ENCODE measurements around the gene ANKRD40CL. TPM values are rescaled to one million over a fixed set of nuclear protein-coding genes. Genes with fewer than 3 reads are reported as not detected.

Gene ANKRD40CL
- polyA plus RNA-seq, 1 of the 3 experiments (the other 2 are of a cell fraction): not detected

- TF ChIP-seq, protein P1, sequence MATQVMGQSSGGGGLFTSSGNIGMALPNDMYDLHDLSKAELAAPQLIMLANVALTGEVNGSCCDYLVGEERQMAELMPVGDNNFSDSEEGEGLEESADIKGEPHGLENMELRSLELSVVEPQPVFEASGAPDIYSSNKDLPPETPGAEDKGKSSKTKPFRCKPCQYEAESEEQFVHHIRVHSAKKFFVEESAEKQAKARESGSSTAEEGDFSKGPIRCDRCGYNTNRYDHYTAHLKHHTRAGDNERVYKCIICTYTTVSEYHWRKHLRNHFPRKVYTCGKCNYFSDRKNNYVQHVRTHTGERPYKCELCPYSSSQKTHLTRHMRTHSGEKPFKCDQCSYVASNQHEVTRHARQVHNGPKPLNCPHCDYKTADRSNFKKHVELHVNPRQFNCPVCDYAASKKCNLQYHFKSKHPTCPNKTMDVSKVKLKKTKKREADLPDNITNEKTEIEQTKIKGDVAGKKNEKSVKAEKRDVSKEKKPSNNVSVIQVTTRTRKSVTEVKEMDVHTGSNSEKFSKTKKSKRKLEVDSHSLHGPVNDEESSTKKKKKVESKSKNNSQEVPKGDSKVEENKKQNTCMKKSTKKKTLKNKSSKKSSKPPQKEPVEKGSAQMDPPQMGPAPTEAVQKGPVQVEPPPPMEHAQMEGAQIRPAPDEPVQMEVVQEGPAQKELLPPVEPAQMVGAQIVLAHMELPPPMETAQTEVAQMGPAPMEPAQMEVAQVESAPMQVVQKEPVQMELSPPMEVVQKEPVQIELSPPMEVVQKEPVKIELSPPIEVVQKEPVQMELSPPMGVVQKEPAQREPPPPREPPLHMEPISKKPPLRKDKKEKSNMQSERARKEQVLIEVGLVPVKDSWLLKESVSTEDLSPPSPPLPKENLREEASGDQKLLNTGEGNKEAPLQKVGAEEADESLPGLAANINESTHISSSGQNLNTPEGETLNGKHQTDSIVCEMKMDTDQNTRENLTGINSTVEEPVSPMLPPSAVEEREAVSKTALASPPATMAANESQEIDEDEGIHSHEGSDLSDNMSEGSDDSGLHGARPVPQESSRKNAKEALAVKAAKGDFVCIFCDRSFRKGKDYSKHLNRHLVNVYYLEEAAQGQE (IDR thresholded peaks at IDR 0.05; ENCODE audit: low read depth, low read length): no peak
- TF ChIP-seq FOXM1 (IDR thresholded peaks at IDR 0.05; ENCODE audit: low read depth) (no peak), YY1 (IDR thresholded peaks at IDR 0.05; ENCODE audit: low read depth) (no peak), CHD2 (IDR thresholded peaks at IDR 0.05; ENCODE audit: low read length, partially characterized antibody) (no peak)
Measured at GRCh38 chr17:50792132-50792531, 24.8 kb upstream of the ANKRD40CL start (continued).

- H4K20me1 ChIP-seq (ENCODE audit: insufficient read depth): no peaks in the 10 kb centered on the region
- H3K36me3 ChIP-seq (replicated peaks in 1 of 2; ENCODE audit: control insufficient read depth in 1 of 2, insufficient read depth in 2 of 2, low read length in 1 of 2): no peaks in the 10 kb centered on the region
- no peak overlapping the region for H2AFZ ChIP-seq (ENCODE audit: low read depth)
- H3F3A ChIP-seq (replicated peaks; ENCODE audit: insufficient read depth): no peaks in the 10 kb centered on the region
- no peak overlapping the region for H3K9ac ChIP-seq
- ChIA-PET CTCF (interaction anchor here (0.7 to 1.3 kb wide), 4 partner anchors 9 to 244 kb away, joined by 3 to 4 read pairs (median 3); no protein-coding TSS in a partner anchor), POLR2A (no interaction called here)
- 80% methylated on average over 6 of the region's 6 CpGs for WGBS (ENCODE audit: low lambda C conversion rate)
- H3K79me2 ChIP-seq (ENCODE audit: insufficient read depth): no peaks in the 10 kb centered on the region
- H3K4me1 ChIP-seq (ENCODE audit: control insufficient read depth in 1 of 2, insufficient read depth in 2 of 2, low read depth in 1 of 2, low read length in 1 of 2): no peaks in the 10 kb centered on the region
- no peak overlapping the region for H3K4me2 ChIP-seq
- DNase-seq: no peak
- no peak overlapping the region for H3K4me3 ChIP-seq (ENCODE audit: low read depth in 2 of 2, low read length in 1 of 2)
- no peak for TF ChIP-seq POLR2AphosphoS5 (IDR thresholded peaks at IDR 0.05; ENCODE audit: low read depth, low read length)
- TF ChIP-seq, protein P2, sequence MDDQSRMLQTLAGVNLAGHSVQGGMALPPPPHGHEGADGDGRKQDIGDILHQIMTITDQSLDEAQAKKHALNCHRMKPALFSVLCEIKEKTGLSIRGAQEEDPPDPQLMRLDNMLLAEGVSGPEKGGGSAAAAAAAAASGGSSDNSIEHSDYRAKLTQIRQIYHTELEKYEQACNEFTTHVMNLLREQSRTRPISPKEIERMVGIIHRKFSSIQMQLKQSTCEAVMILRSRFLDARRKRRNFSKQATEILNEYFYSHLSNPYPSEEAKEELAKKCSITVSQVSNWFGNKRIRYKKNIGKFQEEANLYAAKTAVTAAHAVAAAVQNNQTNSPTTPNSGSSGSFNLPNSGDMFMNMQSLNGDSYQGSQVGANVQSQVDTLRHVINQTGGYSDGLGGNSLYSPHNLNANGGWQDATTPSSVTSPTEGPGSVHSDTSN (IDR thresholded peaks at IDR 0.05): no peak
- TF ChIP-seq EP300 (IDR thresholded peaks at IDR 0.05; ENCODE audit: borderline replicate concordance in 1 of 2, low read depth in 1 of 2, low read length in 1 of 2): no peak
- TF ChIP-seq RCOR1 (IDR thresholded peaks at IDR 0.05; ENCODE audit: low read length): no peak
- no peak for TF ChIP-seq FOXJ3 (CRISPR knock-in tag; IDR thresholded peaks at IDR 0.05)
- TF ChIP-seq, protein P3, sequence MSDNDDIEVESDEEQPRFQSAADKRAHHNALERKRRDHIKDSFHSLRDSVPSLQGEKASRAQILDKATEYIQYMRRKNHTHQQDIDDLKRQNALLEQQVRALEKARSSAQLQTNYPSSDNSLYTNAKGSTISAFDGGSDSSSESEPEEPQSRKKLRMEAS (IDR thresholded peaks at IDR 0.05; ENCODE audit: low read depth): no peak
- no peak for TF ChIP-seq NFIC (IDR thresholded peaks at IDR 0.05; ENCODE audit: borderline replicate concordance)
- no peak for TF ChIP-seq TCF12 (IDR thresholded peaks at IDR 0.05)
- no peak for TF ChIP-seq SMC3 (IDR thresholded peaks at IDR 0.05; ENCODE audit: low read depth, low read length)
- TF ChIP-seq YY1 (IDR thresholded peaks at IDR 0.05; ENCODE audit: low read depth): no peak
- no peak for TF ChIP-seq MEF2A (IDR thresholded peaks at IDR 0.05; ENCODE audit: borderline replicate concordance, low read depth)
- TF ChIP-seq GATA2 (CRISPR knock-in tag; IDR thresholded peaks at IDR 0.05): no peak
- no peak for TF ChIP-seq MXI1 (IDR thresholded peaks at IDR 0.05; ENCODE audit: low read depth, low read length)
- TF ChIP-seq, protein P4, sequence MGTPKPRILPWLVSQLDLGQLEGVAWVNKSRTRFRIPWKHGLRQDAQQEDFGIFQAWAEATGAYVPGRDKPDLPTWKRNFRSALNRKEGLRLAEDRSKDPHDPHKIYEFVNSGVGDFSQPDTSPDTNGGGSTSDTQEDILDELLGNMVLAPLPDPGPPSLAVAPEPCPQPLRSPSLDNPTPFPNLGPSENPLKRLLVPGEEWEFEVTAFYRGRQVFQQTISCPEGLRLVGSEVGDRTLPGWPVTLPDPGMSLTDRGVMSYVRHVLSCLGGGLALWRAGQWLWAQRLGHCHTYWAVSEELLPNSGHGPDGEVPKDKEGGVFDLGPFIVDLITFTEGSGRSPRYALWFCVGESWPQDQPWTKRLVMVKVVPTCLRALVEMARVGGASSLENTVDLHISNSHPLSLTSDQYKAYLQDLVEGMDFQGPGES (IDR thresholded peaks at IDR 0.05; ENCODE audit: low read depth, low read length): no peak
- TF ChIP-seq, protein P5, sequence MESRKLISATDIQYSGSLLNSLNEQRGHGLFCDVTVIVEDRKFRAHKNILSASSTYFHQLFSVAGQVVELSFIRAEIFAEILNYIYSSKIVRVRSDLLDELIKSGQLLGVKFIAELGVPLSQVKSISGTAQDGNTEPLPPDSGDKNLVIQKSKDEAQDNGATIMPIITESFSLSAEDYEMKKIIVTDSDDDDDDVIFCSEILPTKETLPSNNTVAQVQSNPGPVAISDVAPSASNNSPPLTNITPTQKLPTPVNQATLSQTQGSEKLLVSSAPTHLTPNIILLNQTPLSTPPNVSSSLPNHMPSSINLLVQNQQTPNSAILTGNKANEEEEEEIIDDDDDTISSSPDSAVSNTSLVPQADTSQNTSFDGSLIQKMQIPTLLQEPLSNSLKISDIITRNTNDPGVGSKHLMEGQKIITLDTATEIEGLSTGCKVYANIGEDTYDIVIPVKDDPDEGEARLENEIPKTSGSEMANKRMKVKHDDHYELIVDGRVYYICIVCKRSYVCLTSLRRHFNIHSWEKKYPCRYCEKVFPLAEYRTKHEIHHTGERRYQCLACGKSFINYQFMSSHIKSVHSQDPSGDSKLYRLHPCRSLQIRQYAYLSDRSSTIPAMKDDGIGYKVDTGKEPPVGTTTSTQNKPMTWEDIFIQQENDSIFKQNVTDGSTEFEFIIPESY (IDR thresholded peaks at IDR 0.05; ENCODE audit: borderline replicate concordance, low read depth): no peak
- H3K9me3 ChIP-seq: no peaks in the 10 kb centered on the region
- no peaks in the 10 kb centered on the region for H3K27me3 ChIP-seq (ENCODE audit: insufficient read depth)
- H3K9me2 ChIP-seq: no peaks in the 10 kb centered on the region
- no peak overlapping the region for H3K27ac ChIP-seq (ENCODE audit: low read depth in 2 of 2, low read length in 1 of 2)
Measured at GRCh38 chr17:50790618-50791017, 23.3 kb upstream of the ANKRD40CL start.
